Measurements from ENCODE around the gene BAIAP3.

The BAIAP3 gene

DNA sequence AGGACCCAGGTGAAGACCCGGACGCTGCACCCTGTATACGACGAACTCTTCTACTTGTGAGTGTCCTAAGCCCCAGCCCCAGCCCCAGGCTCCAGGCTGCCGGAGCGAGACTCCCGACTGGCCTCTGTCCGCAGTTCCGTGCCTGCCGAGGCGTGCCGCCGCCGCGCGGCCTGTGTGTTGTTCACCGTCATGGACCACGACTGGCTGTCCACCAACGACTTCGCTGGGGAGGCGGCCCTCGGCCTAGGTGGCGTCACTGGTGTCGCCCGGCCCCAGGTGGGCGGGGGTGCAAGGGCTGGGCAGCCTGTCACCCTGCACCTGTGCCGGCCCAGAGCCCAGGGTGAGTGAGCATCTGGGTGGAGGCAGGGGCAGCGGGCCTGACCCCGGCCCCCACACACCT is 14.5 kb downstream of the BAIAP3 start:
- no peak for DNase-seq

DNA sequence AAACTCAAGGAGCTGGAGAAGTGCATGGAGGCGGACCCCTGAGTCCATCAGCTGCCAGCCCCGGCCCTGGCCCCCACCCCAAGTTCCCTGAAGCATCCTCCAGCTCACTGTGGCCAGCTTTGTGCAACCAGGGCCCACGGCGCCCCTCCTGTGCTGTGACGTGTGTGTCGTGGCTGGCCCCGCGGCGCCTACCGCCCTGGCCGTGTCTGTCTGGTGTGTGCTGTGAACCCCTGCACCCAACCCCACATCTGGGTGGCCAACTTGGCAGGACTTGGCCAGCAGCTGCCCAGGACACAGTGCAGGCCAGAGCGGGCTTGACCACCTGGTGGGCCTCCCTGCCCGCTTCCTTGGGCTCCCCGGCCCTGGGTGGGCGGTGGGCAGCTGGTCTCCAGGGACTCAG is 15.0 kb downstream of the BAIAP3 start:
- DNase-seq: no peak

GRCh38 chr16:1348926-1349325 is 15.5 kb downstream of the BAIAP3 start:
- no peak for DNase-seq

- no peak for DNase-seq
These were observed 15.9 kb downstream of the BAIAP3 start for GRCh38 chr16:1349351-1349750.

- DNase-seq: no peak
These were observed 16.5 kb downstream of the BAIAP3 start for GRCh38 chr16:1349951-1350350.

DNA sequence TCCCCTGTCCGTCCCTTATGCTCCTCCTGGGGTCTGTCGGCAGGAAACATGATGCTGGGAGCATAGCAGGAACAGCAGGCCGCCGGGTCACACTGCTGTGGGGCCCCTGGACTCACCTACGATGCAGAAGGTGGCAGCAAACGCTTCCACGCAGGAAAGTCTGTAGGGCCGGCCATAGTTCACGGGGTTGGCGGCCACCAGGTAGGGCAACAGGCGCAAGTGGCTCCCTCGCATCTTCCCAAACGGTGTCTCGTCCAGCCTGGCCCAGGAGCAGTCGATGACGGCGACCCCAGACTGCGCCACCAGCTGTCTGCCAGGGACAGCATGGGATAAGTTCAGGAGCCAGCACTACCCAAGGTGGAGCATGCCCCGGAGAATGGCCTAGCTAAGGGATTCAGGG is 17.2 kb downstream of the BAIAP3 start:
- DNase-seq: no peak

- no peak for DNase-seq
These were observed 17.8 kb downstream of the BAIAP3 start for GRCh38 chr16:1351215-1351581.

GRCh38 chr16:1351582-1352362 is 18.3 kb downstream of the BAIAP3 start, which contains the start of the genes GNPTG and TSR3:
Gene GNPTG (plus strand): TSS chr16:1351931. CDS start chr16:1351966, 35 bp downstream.
Gene TSR3 (minus strand): TSS chr16:1351878. CDS start chr16:1351804, 74 bp downstream.
- peak; percentile 96 for DNase-seq

GRCh38 chr16:1354815-1355540 is 21.5 kb downstream of the BAIAP3 start:
- DNase-seq: no peak

- no peak for DNase-seq
These were observed 22.1 kb downstream of the BAIAP3 start for GRCh38 chr16:1355591-1355990.

- no peak for DNase-seq
These were observed 22.8 kb downstream of the BAIAP3 start for GRCh38 chr16:1356061-1356900.

- DNase-seq: no peak
These were observed 24.6 kb downstream of the BAIAP3 start for GRCh38 chr16:1357906-1358566.

- DNase-seq: no peak
These were observed 28.4 kb downstream of the BAIAP3 start for GRCh38 chr16:1361685-1362360.

GRCh38 chr16:1362807-1363206 is 29.4 kb downstream of the BAIAP3 start:
- DNase-seq: no peak

DNA sequence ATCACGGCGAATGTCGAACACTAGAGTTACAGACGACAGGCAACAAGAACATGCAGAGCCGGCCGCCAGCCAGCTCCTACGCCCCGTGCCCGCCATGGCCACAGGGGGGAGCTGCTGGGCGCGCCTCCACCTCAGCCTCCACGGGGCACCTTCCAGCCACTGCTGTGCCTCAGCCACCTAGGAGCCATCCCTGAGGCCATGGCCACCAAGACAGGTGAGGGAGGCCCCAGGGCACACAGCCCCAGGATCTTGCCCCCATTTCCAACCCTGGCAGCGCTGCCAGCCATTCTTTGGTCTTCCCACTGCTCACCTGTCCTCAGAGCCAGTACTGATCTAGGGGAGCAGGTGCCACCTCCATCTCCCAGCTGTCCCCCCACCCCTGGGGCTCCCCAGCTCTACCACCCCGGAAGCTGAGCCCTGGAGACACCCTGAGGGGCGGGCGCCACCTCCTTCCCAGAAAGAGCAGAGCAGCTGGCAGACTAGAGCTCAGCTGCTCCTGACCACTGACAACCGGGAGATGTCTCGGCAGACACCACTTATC is 30.1 kb downstream of the BAIAP3 start:
- DNase-seq: peak; percentile 69

DNA sequence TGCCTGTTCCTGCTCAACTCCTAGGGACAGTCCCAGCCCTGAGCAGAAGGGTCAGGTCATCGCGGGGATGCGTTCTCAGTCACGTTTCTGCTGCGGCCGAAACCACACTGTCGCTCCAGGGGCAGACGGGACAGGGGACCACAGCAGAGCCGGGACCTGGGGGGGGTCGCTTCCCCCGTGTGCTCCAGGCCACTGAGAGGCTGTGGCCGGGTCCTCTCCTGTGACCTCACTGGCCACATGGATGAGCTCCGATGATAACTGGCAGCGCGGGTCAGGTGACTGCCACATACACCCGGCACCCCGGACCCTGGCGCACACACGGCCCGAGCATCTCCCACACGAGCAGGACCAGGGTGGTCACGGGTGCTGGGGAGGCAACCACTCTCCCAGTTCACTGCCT is 31.1 kb downstream of the BAIAP3 start:
- no peak for DNase-seq

GRCh38 chr16:1366060-1366711 is 32.7 kb downstream of the BAIAP3 start:
- no peak for DNase-seq

- peak; percentile 82 for DNase-seq
These were observed 33.4 kb downstream of the BAIAP3 start for GRCh38 chr16:1366712-1367299.

GRCh38 chr16:1367486-1368174 is 34.2 kb downstream of the BAIAP3 start:
- peak; percentile 88 for DNase-seq

All from NCI-H69 (cell line).